ENCODE results near the gene BACH2.
"Not testable (repeated sequence)": the region's sequence is repeated elsewhere in the genome, so short reads cannot be mapped to it uniquely, and the experiment has no call there.

Gene BACH2

GRCh38 chr6:90214461-90214860 is 82.2 kb downstream of the BACH2 start:
- TF ChIP-seq CTCF (IDR thresholded peaks at IDR 0.05; ENCODE audit: low read depth, low read length), result no peak
- no peak for DNase-seq (ENCODE audit: extremely low read depth, low read depth)

- no peak for DNase-seq (ENCODE audit: extremely low read depth, low read depth)
- TF ChIP-seq CTCF (IDR thresholded peaks at IDR 0.05; ENCODE audit: low read depth, low read length), result no peak
Measured at GRCh38 chr6:90212274-90212673, 84.4 kb downstream of the BACH2 start.

- TF ChIP-seq CTCF (IDR thresholded peaks at IDR 0.05; ENCODE audit: low read depth, low read length), result no peak
- no peak for DNase-seq (ENCODE audit: extremely low read depth, low read depth)
Measured at GRCh38 chr6:90209527-90209926, 87.1 kb downstream of the BACH2 start.

- DNase-seq (ENCODE audit: extremely low read depth, low read depth), result not testable (repeated sequence)
Measured at GRCh38 chr6:90208690-90209089, 88.0 kb downstream of the BACH2 start.

- no peak for DNase-seq (ENCODE audit: extremely low read depth, low read depth)
- no peak for TF ChIP-seq CTCF (IDR thresholded peaks at IDR 0.05; ENCODE audit: low read depth, low read length)
Measured at GRCh38 chr6:90204327-90205056, 92.2 kb downstream of the BACH2 start.

GRCh38 chr6:90203672-90204071 is 93.0 kb downstream of the BACH2 start:
- no peak for TF ChIP-seq CTCF (IDR thresholded peaks at IDR 0.05; ENCODE audit: low read depth, low read length)
- no peak for DNase-seq (ENCODE audit: extremely low read depth, low read depth)

- no peak for DNase-seq (ENCODE audit: extremely low read depth, low read depth)
- TF ChIP-seq CTCF (IDR thresholded peaks at IDR 0.05; ENCODE audit: low read depth, low read length), result no peak
Measured at GRCh38 chr6:90202156-90202555, 94.5 kb downstream of the BACH2 start.

- DNase-seq (ENCODE audit: extremely low read depth, low read depth), result no peak
- TF ChIP-seq CTCF (IDR thresholded peaks at IDR 0.05; ENCODE audit: low read depth, low read length), result no peak
Measured at GRCh38 chr6:90199900-90200299, 96.7 kb downstream of the BACH2 start.
